ENCODE data around the gene APOL3. TPM values are rescaled to one million over a fixed set of nuclear protein-coding genes. Genes with fewer than 3 reads are reported as not detected.
"Not testable (repeated sequence)": the region's sequence is repeated elsewhere in the genome, so short reads cannot be mapped to it uniquely, and the experiment has no call there.

APOL3 gene
- total RNA-seq, 5 donors from 2014 or later (not counting 1 experiment from before 2014, with no cell fraction given): 152 to 191 (median 167) TPM

DNA sequence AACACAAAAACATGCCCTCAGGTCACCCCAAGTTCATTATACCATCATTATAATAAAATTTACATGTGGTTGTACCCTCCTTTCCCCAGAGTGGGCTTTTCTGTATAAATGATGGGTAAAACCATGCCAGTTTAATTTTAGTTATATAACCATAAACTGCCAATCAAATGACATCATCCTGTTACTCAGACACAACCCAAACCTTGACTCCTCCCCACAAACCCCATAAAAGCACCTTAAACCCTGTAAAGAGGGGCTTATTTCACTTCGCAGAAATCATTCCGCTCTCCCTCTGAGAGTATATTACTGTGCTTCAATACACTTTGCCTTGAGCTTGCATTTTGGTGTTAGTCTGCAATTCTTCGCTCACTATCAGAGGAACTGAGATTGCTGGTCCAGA lies 5.5 kb upstream of the APOL3 start:
- no peak overlapping the region for H3K4me3 ChIP-seq (ENCODE audit: control insufficient read depth in 1 of 2, extremely low read depth in 1 of 2, low read length in 1 of 2)
- no peaks in the 10 kb centered on the region for H3K36me3 ChIP-seq (ENCODE audit: control insufficient read depth in 2 of 2, extremely low read depth in 1 of 2, insufficient read depth in 1 of 2, low read length in 1 of 2)
- POLR2A ChIA-PET: no interaction called here
- Mint-ChIP-seq H3K4me1 (peaks cover 65 to 69% (median 66%) of the 10 kb centered on the region in 3 donors), H3K27ac (peak overlapping the region in 1 of 2 donors; percentile 99), H3K36me3 (no peaks in the 10 kb centered on the region), H3K27me3 (no peaks in the 10 kb centered on the region), H3K9me3 (peaks cover 0 to 8% (median 1%) of the 10 kb centered on the region in 3 donors), H3K4me3 (peak overlapping the region in 1 of 3 donors; percentile 51)
- H3K27ac ChIP-seq (ENCODE audit: low read length): peak overlapping the region; percentile 80
- ATAC-seq (replicated peaks in 1 of 4) (peak in 2 of 4 experiments; percentile 36 to 48), DNase-seq (peak in 4 of 35 experiments; percentile 9 to 58 (median 38))
- no peaks in the 10 kb centered on the region for H3K27me3 ChIP-seq (replicated peaks in 1 of 2; ENCODE audit: control insufficient read depth in 2 of 2, extremely low read depth in 1 of 2, insufficient read depth in 2 of 2, low read length in 1 of 2)
- CTCF ChIA-PET: no interaction called here
- no peaks in the 10 kb centered on the region for H3K9me3 ChIP-seq
- no CpG with 5 or more reads among the region's 3 CpGs for WGBS (ENCODE audit: insufficient coverage)
- peaks cover 17 to 37% of the 10 kb centered on the region in 2 experiments for H3K4me1 ChIP-seq (ENCODE audit: control insufficient read depth in 1 of 2, extremely low read depth in 1 of 2, insufficient read depth in 2 of 2, low read length in 2 of 2)

DNA sequence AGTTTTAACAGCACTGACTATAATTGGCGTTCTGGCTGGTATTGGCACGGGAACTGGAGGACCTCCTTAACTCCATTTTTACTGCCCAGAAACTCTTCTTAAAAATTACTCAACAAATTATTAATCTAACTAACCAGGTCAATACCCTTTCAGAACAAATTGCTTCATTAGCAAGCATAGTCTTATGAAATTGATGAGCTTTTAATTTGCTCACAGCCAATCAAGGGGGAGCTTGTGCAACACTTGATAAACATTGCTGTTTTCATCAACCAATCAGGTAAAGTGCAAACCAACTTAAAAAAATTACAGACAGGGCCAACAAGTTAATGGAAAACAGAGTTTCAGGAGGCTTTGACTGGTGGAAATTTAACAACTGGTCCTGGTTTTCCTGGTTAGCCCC lies 4.6 kb upstream of the APOL3 start:
- Mint-ChIP-seq H3K4me1 (peaks cover 71 to 79% (median 75%) of the 10 kb centered on the region in 3 donors), H3K27ac (peak overlapping the region; percentile 99 to 100), H3K4me3 (no peak overlapping the region), H3K36me3 (no peaks in the 10 kb centered on the region), H3K9me3 (peaks cover 0 to 8% (median 1%) of the 10 kb centered on the region in 3 donors), H3K27me3 (no peaks in the 10 kb centered on the region)
- H3K4me1 ChIP-seq (ENCODE audit: control insufficient read depth in 1 of 2, extremely low read depth in 1 of 2, insufficient read depth in 2 of 2, low read length in 2 of 2): peaks cover 19 to 44% of the 10 kb centered on the region in 2 experiments
- ChIA-PET CTCF (interaction anchor here in 1 of 2 donors (0.8 kb wide), 1 partner anchor 74 kb away, joined by 3 read pairs; the partner anchor contains the start of gene APOL2), POLR2A (interaction anchor here in 1 of 2 donors (0.6 kb wide), 1 partner anchor 338 kb away, joined by 3 read pairs; no protein-coding TSS in a partner anchor)
- DNase-seq (no peak), ATAC-seq (replicated peaks in 1 of 4) (no peak)
- no peaks in the 10 kb centered on the region for H3K36me3 ChIP-seq (ENCODE audit: control insufficient read depth in 2 of 2, extremely low read depth in 1 of 2, insufficient read depth in 1 of 2, low read length in 1 of 2)
- H3K27me3 ChIP-seq (replicated peaks in 1 of 2; ENCODE audit: control insufficient read depth in 2 of 2, extremely low read depth in 1 of 2, insufficient read depth in 2 of 2, low read length in 1 of 2): no peaks in the 10 kb centered on the region
- H3K27ac ChIP-seq (ENCODE audit: low read length): peak overlapping the region; percentile 80
- WGBS (ENCODE audit: insufficient coverage): no CpG with 5 or more reads among the region's 2 CpGs
- H3K4me3 ChIP-seq (ENCODE audit: control insufficient read depth in 1 of 2, extremely low read depth in 1 of 2, low read length in 1 of 2): no peak overlapping the region
- no peaks in the 10 kb centered on the region for H3K9me3 ChIP-seq

DNA sequence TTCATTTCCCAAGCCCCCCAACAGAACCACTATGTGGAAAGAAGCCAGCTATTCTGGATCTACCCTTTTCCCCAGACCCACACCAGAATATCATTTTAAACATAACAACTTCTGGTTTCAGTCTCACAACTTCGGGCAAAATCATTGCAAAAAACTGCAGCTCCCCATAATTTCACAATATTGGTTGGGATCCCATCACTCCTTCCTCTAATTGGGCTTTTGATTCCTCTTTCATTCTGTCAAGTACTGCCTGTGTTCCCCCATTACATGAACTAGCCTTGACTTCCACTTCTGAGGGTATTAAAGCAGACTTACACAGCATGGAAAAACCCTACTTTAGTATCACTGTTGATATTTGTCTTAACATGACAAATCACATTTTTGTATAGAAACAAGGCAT lies 4.1 kb upstream of the APOL3 start:
- POLR2A ChIA-PET: interaction anchor here in 1 of 2 donors (0.6 kb wide), 1 partner anchor 339 kb away, joined by 3 read pairs; no protein-coding TSS in a partner anchor
- peak overlapping the region; percentile 80 for H3K27ac ChIP-seq (ENCODE audit: low read length)
- Mint-ChIP-seq H3K9me3 (peaks cover 0 to 8% (median 1%) of the 10 kb centered on the region in 3 donors), H3K4me1 (peaks cover 71 to 84% (median 80%) of the 10 kb centered on the region in 3 donors), H3K27ac (peak overlapping the region; percentile 99 to 100), H3K36me3 (no peaks in the 10 kb centered on the region), H3K27me3 (no peaks in the 10 kb centered on the region), H3K4me3 (no peak overlapping the region)
- no peak overlapping the region for H3K4me3 ChIP-seq (ENCODE audit: control insufficient read depth in 1 of 2, extremely low read depth in 1 of 2, low read length in 1 of 2)
- H3K36me3 ChIP-seq (ENCODE audit: control insufficient read depth in 2 of 2, extremely low read depth in 1 of 2, insufficient read depth in 1 of 2, low read length in 1 of 2): no peaks in the 10 kb centered on the region
- DNase-seq: no peak
- no peaks in the 10 kb centered on the region for H3K27me3 ChIP-seq (replicated peaks in 1 of 2; ENCODE audit: control insufficient read depth in 2 of 2, extremely low read depth in 1 of 2, insufficient read depth in 2 of 2, low read length in 1 of 2)
- H3K4me1 ChIP-seq (ENCODE audit: control insufficient read depth in 1 of 2, extremely low read depth in 1 of 2, insufficient read depth in 2 of 2, low read length in 2 of 2): peaks cover 21 to 49% of the 10 kb centered on the region in 2 experiments
- no peaks in the 10 kb centered on the region for H3K9me3 ChIP-seq
- CTCF ChIA-PET: interaction anchor here in 1 of 2 donors (1.4 kb wide), 1 partner anchor 99 kb away, joined by 4 read pairs; no protein-coding TSS in a partner anchor
- WGBS (ENCODE audit: insufficient coverage): 40% methylated on average over 1 of the region's 1 CpG
- no peak for ATAC-seq (replicated peaks in 1 of 4)

DNA sequence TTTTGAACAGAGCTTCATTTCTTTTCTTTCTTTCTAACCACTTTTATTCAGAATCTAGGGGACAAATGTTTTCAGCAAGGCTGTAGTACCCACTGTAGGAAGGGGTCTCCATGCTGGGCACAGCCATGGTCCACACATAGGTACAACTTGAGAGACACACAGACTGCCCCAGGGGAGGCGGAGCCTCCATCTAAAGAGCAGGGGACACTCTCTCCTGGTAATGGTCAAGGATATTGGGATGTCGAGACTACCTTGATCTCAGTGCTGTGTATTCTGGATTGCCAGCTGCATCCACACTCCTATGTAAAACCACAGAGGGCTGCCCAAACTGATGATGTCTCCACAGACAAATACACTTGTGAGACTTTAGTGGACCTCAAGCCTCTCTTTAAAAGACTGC lies 2.9 kb upstream of the APOL3 start:
- Mint-ChIP-seq H3K9me3 (peaks cover 0 to under 1% (median 0%) of the 10 kb centered on the region in 3 donors), H3K4me3 (peak overlapping the region in 2 of 3 donors; percentile 54 to 96), H3K4me1 (peaks cover 80 to 95% (median 91%) of the 10 kb centered on the region in 3 donors), H3K27ac (peak overlapping the region; percentile 99 to 100), H3K36me3 (no peaks in the 10 kb centered on the region), H3K27me3 (no peaks in the 10 kb centered on the region)
- WGBS (ENCODE audit: insufficient coverage): no CpG with 5 or more reads among the region's 2 CpGs
- Histone ChIP-seq H3K36me3 (ENCODE audit: control insufficient read depth in 2 of 2, extremely low read depth in 1 of 2, insufficient read depth in 1 of 2, low read length in 1 of 2) (no peaks in the 10 kb centered on the region), H3K9me3 (no peaks in the 10 kb centered on the region), H3K27me3 (replicated peaks in 1 of 2; ENCODE audit: control insufficient read depth in 2 of 2, extremely low read depth in 1 of 2, insufficient read depth in 2 of 2, low read length in 1 of 2) (no peaks in the 10 kb centered on the region), H3K4me3 (ENCODE audit: control insufficient read depth in 1 of 2, extremely low read depth in 1 of 2, low read length in 1 of 2) (peak overlapping the region in 1 of 2 donors; percentile 19), H3K4me1 (ENCODE audit: control insufficient read depth in 1 of 2, extremely low read depth in 1 of 2, insufficient read depth in 2 of 2, low read length in 2 of 2) (peaks cover 30 to 60% of the 10 kb centered on the region in 2 experiments), H3K27ac (ENCODE audit: low read length) (peak overlapping the region; percentile 95)
- ChIA-PET CTCF (interaction anchor here in 1 of 2 donors (1.4 to 2.1 kb wide), 3 partner anchors 11 to 98 kb away, joined by 4 to 8 read pairs (median 6); no protein-coding TSS in a partner anchor), POLR2A (interaction anchor here (0.6 to 1.1 kb wide), 4 partner anchors 12 to 801 kb away, joined by 3 to 4 read pairs (median 3); no protein-coding TSS in a partner anchor)
- DNase-seq (no peak), ATAC-seq (replicated peaks in 1 of 4) (no peak)

DNA sequence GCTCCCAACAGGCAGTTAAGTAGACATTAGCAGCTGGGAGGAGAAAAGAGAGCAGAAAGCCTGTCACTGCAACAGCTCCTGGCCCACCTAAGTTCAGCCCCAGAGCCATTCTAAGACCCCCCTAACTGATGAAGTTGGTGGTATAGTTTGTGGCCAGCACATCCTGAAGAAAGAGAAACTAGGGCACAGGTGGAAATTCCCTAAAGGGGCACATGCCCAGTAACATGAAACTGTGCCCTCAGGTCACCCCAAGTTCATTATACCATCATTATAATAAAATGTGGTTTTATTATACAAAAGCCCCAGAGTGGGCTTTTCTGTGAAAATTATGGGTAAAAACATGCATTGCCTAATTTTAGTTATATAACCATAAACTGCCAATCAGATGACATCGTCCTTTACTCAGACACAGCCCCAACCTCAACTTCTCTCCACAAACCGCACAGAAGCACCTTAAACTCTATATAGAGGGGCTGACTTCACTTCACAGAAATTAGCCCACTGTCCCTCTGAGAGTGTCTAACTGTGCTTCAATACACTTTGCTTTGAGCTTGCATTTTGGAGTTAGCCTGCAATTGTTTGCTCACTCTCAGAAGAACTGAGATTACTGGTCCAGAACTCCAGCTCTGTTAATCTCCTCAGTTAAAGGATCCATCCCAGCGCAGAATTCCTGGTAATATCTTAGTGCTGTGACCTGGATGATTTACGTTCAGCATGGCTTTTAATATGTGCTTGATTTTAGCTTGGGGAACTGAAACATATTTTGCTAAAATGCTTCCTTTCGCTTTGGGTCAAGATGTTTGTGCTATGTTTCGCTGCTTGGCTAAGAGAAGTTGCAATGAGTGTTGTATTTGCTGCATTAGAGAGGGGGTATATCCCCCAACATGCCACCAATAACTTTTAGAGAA lies 1.8 kb upstream of the APOL3 start:
- Histone ChIP-seq H3K9me3 (no peaks in the 10 kb centered on the region), H3K27ac (ENCODE audit: low read length) (peak overlapping the region; percentile 95), H3K27me3 (replicated peaks in 1 of 2; ENCODE audit: control insufficient read depth in 2 of 2, extremely low read depth in 1 of 2, insufficient read depth in 2 of 2, low read length in 1 of 2) (no peaks in the 10 kb centered on the region), H3K36me3 (ENCODE audit: control insufficient read depth in 2 of 2, extremely low read depth in 1 of 2, insufficient read depth in 1 of 2, low read length in 1 of 2) (no peaks in the 10 kb centered on the region), H3K4me3 (ENCODE audit: control insufficient read depth in 1 of 2, extremely low read depth in 1 of 2, low read length in 1 of 2) (peak overlapping the region in 1 of 2 donors; percentile 19), H3K4me1 (ENCODE audit: control insufficient read depth in 1 of 2, extremely low read depth in 1 of 2, insufficient read depth in 2 of 2, low read length in 2 of 2) (peaks cover 36 to 70% of the 10 kb centered on the region in 2 experiments)
- no peaks in the 10 kb centered on the region for H3K27me3 Mint-ChIP-seq
- no peaks in the 10 kb centered on the region for H3K9me3 Mint-ChIP-seq
- DNase-seq: peak in 25 of 35 experiments; percentile 19 to 85 (median 46)
- WGBS (ENCODE audit: insufficient coverage): 45% methylated on average over 4 of the region's 6 CpGs
- H3K27ac Mint-ChIP-seq: peak overlapping the region; percentile 99 to 100
- H3K36me3 Mint-ChIP-seq: peaks cover under 1% of the 10 kb centered on the region
- H3K4me1 Mint-ChIP-seq: peaks cover 80 to 100% (median 95%) of the 10 kb centered on the region in 3 donors
- ChIA-PET CTCF (interaction anchor here (0.6 to 2.1 kb wide), 5 partner anchors 10 to 499 kb away, joined by 5 to 8 read pairs (median 6); no protein-coding TSS in a partner anchor), POLR2A (interaction anchor here in 1 of 2 donors (0.5 to 1.1 kb wide), 3 partner anchors 11 to 758 kb away, joined by 3 to 4 read pairs (median 3); no protein-coding TSS in a partner anchor)
- ATAC-seq (replicated peaks in 1 of 4): peak; percentile 29 to 67 (median 32)
- H3K4me3 Mint-ChIP-seq: peak overlapping the region; percentile 95 to 98 (median 96)

DNA sequence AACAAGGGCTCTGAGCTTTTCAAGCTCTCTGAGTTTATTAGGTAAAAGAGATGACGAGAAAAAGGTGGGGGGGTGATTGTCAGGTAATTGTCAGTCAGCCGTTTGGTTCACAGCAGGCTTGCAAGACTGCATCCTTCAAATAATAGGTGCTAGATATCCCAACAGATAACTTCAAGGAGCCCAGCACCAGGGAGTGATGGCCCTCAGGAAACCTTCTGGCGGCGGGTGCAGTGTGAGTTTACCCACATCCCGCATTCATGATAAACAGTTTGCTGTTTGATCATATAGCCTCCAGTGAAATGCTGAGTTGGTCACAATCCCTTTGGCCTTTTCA lies 1.2 kb upstream of the APOL3 start:
- Histone ChIP-seq H3K4me1 (ENCODE audit: control insufficient read depth in 1 of 2, extremely low read depth in 1 of 2, insufficient read depth in 2 of 2, low read length in 2 of 2) (peaks cover 32 to 68% of the 10 kb centered on the region in 2 experiments), H3K27ac (ENCODE audit: low read length) (peak overlapping the region; percentile 95)
- H3K27me3 Mint-ChIP-seq; POLR2A ChIA-PET; H3K36me3 ChIP-seq (ENCODE audit: control insufficient read depth in 2 of 2, extremely low read depth in 1 of 2, insufficient read depth in 1 of 2, low read length in 1 of 2); H3K9me3 Mint-ChIP-seq; H3K36me3 Mint-ChIP-seq; H3K9me3 ChIP-seq; H3K4me3 ChIP-seq (ENCODE audit: control insufficient read depth in 1 of 2, extremely low read depth in 1 of 2, low read length in 1 of 2); H3K27me3 ChIP-seq (replicated peaks in 1 of 2; ENCODE audit: control insufficient read depth in 2 of 2, extremely low read depth in 1 of 2, insufficient read depth in 2 of 2, low read length in 1 of 2): not testable (repeated sequence)
- Mint-ChIP-seq H3K4me1 (peaks cover 80 to 100% (median 95%) of the 10 kb centered on the region in 3 donors), H3K27ac (peak overlapping the region; percentile 99 to 100), H3K4me3 (peak overlapping the region; percentile 95 to 98 (median 96))
- WGBS (ENCODE audit: insufficient coverage): 0% methylated on average over 2 of the region's 5 CpGs
- ATAC-seq (replicated peaks in 1 of 4) (peak; percentile 9 to 24 (median 13)), DNase-seq (peak in 29 of 35 experiments; percentile 20 to 72 (median 46))
- CTCF ChIA-PET: interaction anchor here in 1 of 2 donors (1.8 to 2.1 kb wide), 2 partner anchors 9 to 16 kb away, joined by 7 to 8 read pairs; no protein-coding TSS in a partner anchor
